Mononuclear cell (primary cell): ENCODE data around the gene SASH1. TPM values are rescaled to one million over a fixed set of nuclear protein-coding genes. Genes with fewer than 3 reads are reported as not detected.

Experiments used
- H3K27me3 ChIP-seq: 2 replicates; pipeline ENCODE4 v1.6.0; 2011; ENCODE audit warnings: low read length, control low read depth; ENCODE audit not compliant: insufficient read depth
- H3K4me1 ChIP-seq: 2 replicates; pipeline ENCODE4 v1.5.1; 2011; ENCODE audit warnings: mild to moderate bottlenecking, low read length, control low read depth; ENCODE audit not compliant: insufficient read depth
- H3K4me3 ChIP-seq: 2 replicates; pipeline ENCODE4 v1.5.1; 2011; ENCODE audit warnings: mild to moderate bottlenecking, low read length, moderate library complexity
- H3K9me3 ChIP-seq: 2 replicates; pipeline ENCODE4 v1.5.1; 2011; ENCODE audit warnings: low read depth, mild to moderate bottlenecking, control low read depth, low read length
- total RNA-seq: library from RNA; depleted of rRNA; stranded (reverse); fragments of >200 nt; gene quantifications from one replicate; pipeline ENCODE4 v1.2.3, GENCODE V29; 2012

The SASH1 gene
- total RNA-seq, 1 donor, result 1.7 TPM

DNA sequence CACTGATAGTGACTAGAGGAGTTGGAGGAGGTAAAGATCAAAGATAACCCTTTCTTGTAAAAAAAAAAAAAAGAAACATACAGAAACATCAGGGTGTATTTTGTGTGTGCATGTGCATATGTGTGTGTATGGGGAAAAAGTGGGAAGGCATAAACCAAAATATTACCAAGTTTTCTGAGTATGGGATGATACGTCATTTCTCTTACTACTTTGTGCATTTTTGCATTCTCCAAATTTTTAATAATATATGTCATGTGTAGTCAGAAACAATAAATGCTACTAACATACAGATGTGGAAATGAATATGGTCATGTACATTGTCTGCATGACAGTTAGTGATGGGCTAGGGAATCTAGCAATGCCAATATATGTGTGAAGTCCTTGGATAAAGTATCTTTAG is 161.1 kb downstream of the SASH1 start:
- H3K4me3 ChIP-seq, result no peak overlapping the region
- H3K9me3 ChIP-seq, result no peaks in the 10 kb centered on the region

DNA sequence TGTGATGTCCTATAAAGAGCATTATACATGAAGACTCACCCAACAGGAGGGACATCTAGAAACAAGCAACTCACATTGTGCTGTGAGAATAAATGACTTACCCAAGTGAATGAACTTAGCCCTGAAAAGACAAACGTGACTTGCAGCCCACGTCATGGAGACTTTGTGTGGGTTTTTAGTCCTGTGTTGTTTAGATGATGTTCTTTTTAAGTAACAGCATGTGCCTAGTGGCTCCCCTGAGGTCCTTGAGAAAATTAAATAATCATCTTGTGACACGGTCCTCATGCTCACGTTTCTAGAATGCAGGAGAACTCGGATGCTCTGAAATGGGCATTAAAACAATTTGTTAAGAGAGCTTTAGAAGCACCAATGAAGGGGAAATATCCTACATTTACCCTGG is 165.1 kb downstream of the SASH1 start:
- Histone ChIP-seq H3K4me1 (peaks cover 11% of the 10 kb centered on the region), H3K27me3 (peaks cover 2% of the 10 kb centered on the region), H3K4me3 (no peak overlapping the region), H3K9me3 (no peaks in the 10 kb centered on the region)

More for the DNA sequence above, 161.1 kb downstream of the SASH1 start:
- H3K4me1 ChIP-seq, result no peaks in the 10 kb centered on the region
- H3K27me3 ChIP-seq, result peaks cover 5% of the 10 kb centered on the region

DNA sequence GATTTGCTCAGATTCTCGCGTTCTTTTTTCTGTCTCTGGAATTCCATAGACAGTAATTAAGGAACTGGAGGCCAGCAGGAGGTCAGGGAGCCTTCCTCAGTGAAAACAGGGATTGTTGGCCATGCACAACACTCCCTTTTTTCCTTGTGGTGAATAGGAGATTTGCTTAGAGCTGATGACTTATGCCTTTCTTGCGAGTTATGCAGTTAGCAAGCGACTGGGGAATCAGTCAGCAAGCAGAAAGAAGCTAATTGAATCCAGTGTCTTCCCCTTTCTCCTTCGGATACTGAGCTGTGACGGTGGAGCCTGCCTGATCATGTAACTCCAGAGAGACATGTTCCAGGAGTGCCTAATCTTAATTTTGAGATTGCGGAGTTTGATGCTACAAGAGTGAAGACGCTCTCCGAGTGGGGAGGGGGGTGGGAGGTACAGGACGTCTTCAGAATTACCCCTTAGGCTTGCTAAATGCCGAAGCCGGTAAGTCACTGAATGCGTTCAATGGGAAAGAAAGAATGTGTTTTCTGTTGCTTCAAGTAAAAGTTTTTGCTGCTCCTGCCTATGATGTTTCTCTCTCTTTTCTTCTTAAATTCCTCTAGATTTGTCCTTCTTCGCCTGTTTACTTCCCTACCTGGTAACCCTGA is 165.9 kb downstream of the SASH1 start:
- peaks cover 11% of the 10 kb centered on the region for H3K4me1 ChIP-seq
- no peaks in the 10 kb centered on the region for H3K9me3 ChIP-seq

DNA sequence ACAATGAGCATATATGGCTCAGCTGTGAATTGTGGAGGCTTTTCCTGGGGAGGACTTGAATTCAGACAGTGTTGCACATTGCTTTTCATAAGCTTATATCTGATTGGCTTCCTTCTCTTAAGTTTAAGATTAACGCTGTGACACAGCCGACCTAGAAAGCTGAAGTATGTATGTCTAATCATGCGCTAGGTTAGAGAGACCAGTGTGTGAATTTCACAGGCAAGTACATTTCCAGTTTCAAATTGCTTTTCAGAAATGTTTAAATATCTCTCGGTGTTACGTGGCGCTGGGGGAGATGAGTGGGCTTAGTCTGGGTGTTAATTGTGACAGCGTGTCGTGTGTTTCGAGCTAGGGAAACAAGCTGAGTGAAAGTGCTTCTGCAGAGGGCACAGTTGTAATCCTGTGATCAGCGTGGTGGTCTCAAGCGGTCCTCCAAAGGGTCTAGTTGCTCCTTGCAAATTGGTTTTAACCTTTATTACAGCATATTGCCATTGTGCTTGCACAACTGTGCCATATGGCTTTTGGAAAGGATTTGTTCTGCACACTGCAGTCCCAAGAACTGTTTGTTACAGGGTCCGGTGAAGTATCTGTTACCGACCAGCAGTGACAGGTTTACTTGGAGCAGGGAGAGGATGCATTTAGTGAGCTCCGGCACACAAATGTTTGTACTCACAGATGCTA is 166.6 kb downstream of the SASH1 start:
- Histone ChIP-seq H3K9me3 (no peaks in the 10 kb centered on the region), H3K4me1 (peaks cover 11% of the 10 kb centered on the region), H3K27me3 (peaks cover 2% of the 10 kb centered on the region), H3K4me3 (no peak overlapping the region)

More for the DNA sequence above, 165.9 kb downstream of the SASH1 start:
- H3K4me3 ChIP-seq, result no peak overlapping the region
- H3K27me3 ChIP-seq, result peaks cover 2% of the 10 kb centered on the region

DNA sequence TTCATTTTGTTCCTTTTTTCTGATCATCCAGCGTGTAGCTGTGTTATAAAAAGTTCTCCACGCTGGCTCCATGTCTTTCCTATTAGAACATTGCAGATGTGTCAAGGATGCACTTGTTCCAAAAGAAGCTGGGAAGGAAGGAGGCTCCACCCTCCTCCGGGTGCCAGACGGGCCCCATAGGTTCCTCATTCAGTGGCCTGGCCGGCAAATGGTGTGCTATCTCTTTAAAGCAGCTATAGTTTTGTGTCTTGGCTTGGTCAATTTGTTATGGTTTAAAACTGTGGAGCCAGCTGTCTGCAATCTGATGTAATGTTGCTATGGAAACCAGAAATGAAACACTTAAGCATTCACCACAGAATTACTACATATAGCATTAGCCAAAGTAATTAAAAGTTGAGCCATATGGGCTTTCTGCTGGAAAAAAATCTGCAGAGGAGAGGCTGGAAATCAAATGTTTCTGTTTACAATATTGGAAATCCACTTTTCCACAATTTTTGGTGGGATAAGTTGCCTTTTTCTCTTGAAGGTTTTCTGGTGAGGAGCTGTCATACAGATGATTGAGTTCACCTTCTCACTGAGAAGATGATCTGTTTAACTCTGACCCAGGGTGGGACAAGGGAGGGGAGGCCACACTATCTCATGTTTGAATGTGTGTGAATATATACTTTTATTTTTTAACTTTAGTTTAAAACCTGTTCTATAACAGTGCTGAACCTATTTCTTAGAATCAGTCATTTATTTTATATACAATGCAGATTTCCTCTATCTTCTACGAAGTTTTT is 167.4 kb downstream of the SASH1 start:
- H3K9me3 ChIP-seq, result no peaks in the 10 kb centered on the region
- peaks cover 2% of the 10 kb centered on the region for H3K27me3 ChIP-seq
- H3K4me1 ChIP-seq, result peaks cover 11% of the 10 kb centered on the region
- H3K4me3 ChIP-seq, result no peak overlapping the region

DNA sequence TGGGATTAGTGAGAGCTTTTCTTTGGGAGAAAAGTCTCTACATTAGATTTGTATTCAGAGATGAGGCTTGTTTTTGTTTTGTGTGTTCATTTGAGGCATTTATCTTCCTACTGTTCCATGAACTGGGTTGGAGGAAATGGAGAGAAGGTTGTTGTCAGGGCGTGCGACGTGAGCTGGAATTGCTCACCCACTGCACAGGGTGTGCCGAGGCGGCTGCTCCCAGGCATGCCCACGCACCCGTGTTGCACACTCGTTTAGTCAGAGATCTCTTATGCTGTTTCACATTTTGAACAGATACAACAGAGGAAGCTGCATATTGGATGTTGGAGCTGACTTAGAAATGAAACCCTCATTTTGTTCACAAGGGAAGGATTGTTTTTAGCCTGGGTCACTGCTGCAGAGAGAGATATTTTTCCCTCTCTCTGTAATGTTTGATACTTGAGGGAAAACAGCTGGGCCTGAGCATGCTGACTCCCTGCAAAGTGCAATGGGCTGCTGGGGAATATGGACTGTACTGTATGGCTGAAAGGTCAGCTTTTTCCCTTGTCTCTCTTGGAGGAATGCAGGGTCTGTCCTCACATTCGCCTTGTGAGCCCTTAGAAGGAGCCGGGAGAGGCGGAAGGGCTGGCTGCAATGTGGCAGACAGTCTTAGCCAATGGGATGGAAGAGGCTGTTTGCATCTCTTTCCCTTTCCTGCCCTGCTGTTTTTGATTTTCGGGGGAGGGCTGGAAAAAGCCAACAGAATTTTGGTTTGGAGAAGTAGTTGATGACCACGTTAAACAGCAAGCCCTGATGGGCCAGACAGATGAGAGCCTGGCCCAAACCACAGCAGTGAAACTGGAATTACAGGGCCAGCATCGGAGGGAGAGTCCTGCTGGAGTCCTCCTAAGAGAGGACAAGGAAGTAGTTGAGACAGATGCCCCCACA is 170.8 kb downstream of the SASH1 start:
- no peak overlapping the region for H3K4me3 ChIP-seq
- H3K9me3 ChIP-seq, result no peaks in the 10 kb centered on the region
- H3K27me3 ChIP-seq, result peaks cover 2% of the 10 kb centered on the region
- peaks cover 11% of the 10 kb centered on the region for H3K4me1 ChIP-seq

DNA sequence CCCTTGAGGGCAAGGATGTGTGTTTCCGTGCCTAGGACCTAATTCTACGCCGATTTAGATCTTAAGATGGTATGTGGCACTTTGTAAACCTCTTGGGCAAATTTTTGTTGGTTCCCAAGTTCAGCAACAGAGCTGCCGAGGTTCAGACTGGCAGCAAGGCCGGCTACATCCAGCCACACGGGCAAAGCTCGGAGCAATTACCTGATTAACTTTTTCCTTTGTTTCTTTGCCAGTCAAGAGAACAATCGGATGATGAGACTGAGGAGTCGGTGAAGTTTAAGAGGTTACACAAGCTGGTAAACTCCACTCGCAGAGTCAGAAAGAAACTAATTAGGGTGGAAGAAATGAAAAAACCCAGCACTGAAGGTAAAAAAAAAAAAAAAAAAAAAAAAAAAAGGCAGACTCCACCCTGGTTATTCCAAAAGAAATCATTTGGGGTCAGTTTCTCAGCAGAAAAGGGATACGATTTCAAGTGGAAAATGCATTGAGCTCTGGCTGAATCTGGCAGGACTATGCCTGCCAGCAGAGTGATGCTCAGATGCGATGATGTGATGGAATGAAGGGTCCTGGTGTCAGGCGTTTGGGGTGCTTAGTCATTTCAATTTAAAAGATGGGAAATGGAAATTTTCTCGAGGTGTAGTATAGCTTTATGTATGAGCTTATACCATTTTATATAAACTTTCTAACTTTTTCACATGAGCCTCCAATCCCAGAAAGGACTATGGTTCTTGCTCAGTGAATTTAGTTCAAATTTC is 171.6 kb downstream of the SASH1 start:
- H3K9me3 ChIP-seq, result no peaks in the 10 kb centered on the region
- peaks cover 11% of the 10 kb centered on the region for H3K4me1 ChIP-seq
- H3K4me3 ChIP-seq, result no peak overlapping the region
- H3K27me3 ChIP-seq, result peaks cover 2% of the 10 kb centered on the region

DNA sequence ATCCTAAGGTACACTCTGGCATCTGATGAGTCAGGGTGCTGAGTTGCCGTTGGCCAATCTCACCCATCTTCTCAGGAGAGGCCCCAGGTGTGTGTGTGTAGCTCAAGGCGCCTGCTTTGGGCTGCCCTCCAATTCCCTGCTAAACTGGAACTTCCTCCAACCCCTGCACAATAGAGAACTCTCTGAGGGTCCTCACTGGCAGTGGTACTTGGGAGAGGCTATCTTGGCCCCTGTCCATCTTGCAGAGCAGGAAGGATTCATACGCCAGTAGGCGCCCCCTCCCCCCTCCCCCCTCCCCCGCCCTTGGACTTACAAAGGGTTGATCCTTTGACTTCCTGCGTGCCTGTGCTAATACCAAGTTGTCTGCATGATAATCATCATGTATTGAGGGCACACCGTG is 173.6 kb downstream of the SASH1 start:
- Histone ChIP-seq H3K27me3 (no peaks in the 10 kb centered on the region), H3K4me1 (no peaks in the 10 kb centered on the region), H3K9me3 (no peaks in the 10 kb centered on the region), H3K4me3 (no peak overlapping the region)

DNA sequence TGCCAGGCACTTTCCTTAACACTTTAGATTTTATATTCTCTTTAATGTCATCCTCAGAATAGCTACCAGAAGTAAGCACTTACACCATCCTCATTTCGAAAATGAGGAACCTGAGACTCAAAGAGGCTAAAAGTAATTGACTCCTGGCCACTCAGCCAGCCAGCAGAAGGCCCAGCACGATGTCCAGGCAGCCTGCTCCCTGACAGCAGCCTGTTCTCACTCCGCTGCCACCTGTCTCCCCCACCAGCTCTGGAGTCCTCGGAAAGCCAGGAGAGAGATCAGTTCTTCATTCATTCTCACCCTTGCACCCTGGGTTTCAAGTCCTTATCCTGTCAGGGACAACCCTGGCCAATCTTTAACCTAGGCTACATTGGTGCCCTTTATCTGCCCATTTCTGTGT is 174.0 kb downstream of the SASH1 start:
- no peaks in the 10 kb centered on the region for H3K4me1 ChIP-seq
- no peaks in the 10 kb centered on the region for H3K9me3 ChIP-seq
- H3K4me3 ChIP-seq, result no peak overlapping the region
- H3K27me3 ChIP-seq, result no peaks in the 10 kb centered on the region

DNA sequence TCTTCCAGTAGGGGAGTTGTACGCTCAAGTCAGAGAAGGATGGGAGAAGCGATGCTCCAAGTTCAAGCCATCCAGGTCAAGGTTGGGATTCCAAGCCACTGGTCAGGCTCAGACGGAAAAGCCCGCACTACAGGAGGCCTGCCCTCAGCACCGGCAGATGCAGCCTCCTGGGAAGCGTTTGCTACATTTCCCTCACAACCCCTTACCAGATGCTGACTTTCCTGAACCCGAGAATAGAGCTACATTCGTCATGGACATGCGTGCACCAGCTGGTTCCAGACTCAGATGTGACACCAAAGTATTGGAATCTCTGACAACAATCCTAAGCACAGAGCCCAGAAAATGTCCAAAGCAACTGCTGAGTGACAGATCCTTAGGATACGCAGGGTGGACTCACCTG is 174.8 kb downstream of the SASH1 start:
- Histone ChIP-seq H3K4me3 (no peak overlapping the region), H3K9me3 (no peaks in the 10 kb centered on the region), H3K27me3 (no peaks in the 10 kb centered on the region), H3K4me1 (no peaks in the 10 kb centered on the region)

DNA sequence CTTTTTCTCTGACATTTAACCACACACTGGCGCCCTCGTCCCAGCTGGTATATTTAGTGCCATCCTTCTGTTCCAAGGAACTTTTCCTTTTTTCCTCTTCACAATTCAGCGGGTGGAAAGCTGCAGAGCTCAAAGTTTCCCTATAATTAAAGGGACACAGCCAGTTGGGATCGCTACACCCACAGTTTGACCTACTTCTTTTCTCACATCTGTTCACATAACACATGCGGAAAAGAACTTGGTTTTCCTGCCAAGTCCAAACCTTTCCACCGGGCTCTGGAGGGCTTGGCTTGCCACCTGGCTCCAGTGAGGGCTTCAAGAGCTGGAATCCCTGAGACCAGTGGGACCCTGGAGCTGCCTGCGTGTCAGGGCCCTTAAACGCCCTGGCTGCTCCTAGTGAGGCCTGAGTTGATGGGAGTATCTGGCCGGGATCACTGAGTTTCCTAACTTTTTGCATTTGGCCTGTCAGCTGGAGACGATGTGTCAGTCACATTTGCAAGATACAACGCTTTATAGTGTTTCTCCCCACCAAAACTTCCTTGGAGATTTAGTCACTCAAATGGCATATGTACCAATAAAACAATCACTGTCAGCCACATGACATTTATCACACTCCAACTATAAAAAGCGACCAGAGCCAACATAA is 176.0 kb downstream of the SASH1 start:
- no peaks in the 10 kb centered on the region for H3K9me3 ChIP-seq
- no peak overlapping the region for H3K4me3 ChIP-seq
- no peaks in the 10 kb centered on the region for H3K27me3 ChIP-seq
- H3K4me1 ChIP-seq, result no peaks in the 10 kb centered on the region

DNA sequence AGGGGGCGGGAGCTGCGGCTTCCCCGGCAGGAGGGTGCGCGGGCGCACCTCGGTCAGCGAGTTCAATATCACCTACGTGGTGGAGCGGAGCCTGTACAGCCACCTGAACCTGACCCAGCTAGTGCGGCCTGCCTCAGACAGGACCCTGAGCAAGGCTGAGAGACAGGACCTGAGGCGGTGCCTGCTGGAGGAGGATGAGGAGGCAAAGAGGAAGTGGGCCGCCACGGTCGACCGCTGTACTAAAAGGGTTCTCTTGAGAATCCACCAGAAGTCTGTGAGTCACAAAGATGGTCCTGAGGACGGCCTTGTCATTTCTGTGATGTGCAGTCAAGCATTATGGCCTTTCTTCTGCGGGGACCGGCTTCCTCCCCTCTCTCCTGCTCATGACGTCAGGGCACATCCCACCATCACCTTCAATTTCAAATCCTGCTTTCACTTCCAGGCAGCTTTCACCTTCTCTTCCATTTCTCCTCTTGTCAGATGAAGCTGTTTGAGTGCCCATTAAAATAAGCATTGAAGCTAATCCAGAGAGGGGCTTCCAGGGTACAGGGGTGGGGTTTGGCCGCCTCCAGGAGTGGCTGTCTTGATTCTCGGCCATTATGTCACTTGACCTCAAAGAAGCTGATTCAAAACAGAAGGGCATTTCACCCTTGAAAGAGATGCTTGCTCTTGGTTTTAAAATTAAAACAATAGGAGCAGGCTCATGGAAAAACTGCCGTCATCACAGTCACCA is 177.6 kb downstream of the SASH1 start:
- no peaks in the 10 kb centered on the region for H3K4me1 ChIP-seq
- H3K9me3 ChIP-seq, result no peaks in the 10 kb centered on the region
- H3K4me3 ChIP-seq, result no peak overlapping the region
- no peaks in the 10 kb centered on the region for H3K27me3 ChIP-seq

DNA sequence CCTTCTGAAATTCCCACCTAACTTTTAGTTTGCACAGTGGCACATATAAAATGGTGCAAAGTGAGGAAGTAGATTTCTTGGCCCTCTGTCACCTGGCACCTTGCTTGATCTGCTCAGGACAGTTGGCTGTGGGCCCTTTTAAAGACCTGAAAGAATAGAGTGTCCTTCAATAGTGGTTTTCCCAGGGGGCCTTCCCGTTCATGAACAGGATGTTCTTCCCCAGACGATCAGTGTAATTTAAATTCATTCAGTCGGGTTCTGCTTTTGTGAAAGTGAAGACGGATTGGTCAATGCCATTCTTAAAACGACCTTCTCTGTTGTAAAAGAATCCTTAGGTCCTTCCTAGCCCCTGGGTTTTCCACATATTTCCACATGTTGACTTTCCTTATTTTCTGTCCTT is 178.5 kb downstream of the SASH1 start:
- Histone ChIP-seq H3K9me3 (no peaks in the 10 kb centered on the region), H3K4me1 (no peaks in the 10 kb centered on the region), H3K4me3 (no peak overlapping the region), H3K27me3 (no peaks in the 10 kb centered on the region)
